SIG-M5 treated with dmso at 0.1 percent for 504 hours (cell line): ENCODE results near the gene ZNF286A.
"Not testable (repeated sequence)": the region's sequence is repeated elsewhere in the genome, so short reads cannot be mapped to it uniquely, and the experiment has no call there.

Experiments used
- DNase-seq: peaks from one replicate; lab custom pipeline; 2025; ENCODE audit not compliant: unreplicated experiment; lab: John Stamatoyannopoulos, UW

ZNF286A gene

DNA sequence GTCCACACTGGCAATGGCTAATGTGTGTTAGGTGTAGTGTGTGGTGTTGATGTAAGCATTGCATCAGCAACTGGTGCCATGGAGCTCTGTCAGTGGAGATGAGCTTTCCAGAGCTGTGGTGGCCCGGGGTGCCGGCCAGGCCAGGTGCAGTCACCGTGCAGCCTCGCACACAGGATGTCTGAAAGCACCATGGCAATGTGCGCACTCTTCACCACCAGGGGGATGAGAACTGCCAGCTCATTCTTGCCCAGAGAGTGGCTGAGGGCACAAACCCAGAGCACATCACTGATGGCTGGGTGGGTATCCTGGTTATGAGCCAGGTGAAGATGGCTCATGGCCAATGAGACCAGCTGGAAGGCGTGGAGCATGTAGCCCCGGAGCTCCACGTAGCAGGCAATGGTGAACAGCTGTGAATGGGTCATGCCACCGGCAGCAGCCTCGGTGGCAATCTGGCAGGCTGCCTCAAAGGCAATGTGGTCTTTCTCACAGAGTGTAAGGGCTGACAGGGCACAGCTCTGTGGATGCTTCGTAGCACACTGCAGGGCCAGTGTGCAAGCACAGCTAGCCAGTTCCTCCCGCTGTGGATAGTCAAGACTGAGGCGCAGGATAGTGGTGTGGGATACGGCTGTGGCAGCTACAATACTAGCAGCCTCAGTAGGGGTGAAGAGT is 69.4 kb downstream of the ZNF286A start:
- DNase-seq, result not testable (repeated sequence)
